ENCODE results near the gene DGCR2.
"Not testable (repeated sequence)": the region's sequence is repeated elsewhere in the genome, so short reads cannot be mapped to it uniquely, and the experiment has no call there.

The DGCR2 gene

DNA sequence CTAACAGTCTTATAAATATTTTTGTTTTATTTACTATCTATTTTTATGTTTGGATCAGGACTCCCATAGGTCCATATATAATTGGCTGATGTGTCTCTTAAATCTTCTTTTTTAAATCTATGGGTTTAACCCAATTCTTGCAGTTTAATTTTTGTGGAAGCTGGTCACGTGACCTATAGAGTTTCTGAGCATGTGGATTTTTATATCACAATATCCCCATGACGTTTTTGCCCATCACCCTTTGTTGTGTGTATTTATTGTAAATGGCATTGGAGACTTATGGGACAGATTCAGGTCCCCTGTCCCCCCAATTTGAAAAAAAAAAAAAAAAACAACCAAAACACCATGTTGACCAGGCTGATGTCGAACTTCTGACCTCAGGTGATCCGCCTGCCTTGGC lies 107.3 kb downstream of the DGCR2 start:
- no peak for DNase-seq (ENCODE audit: low read depth in 1 of 2, low spot score in 1 of 2)
- no peak for TF ChIP-seq JUND (IDR thresholded peaks at IDR 0.05; ENCODE audit: low read depth)
- in situ Hi-C loops (cut with HindIII; ENCODE audit: low pct_unique_long_range_greater_than_20kb, low sequenced_read_pairs): no loop called here

GRCh38 chr22:19013881-19014598 lies 108.2 kb downstream of the DGCR2 start:
- in situ Hi-C loops (cut with HindIII; ENCODE audit: low pct_unique_long_range_greater_than_20kb, low sequenced_read_pairs); DNase-seq (ENCODE audit: low read depth in 1 of 2, low spot score in 1 of 2): not testable (repeated sequence)

- DNase-seq (ENCODE audit: low read depth in 1 of 2, low spot score in 1 of 2); in situ Hi-C loops (cut with HindIII; ENCODE audit: low pct_unique_long_range_greater_than_20kb, low sequenced_read_pairs): not testable (repeated sequence)
These were observed 108.8 kb downstream of the DGCR2 start for GRCh38 chr22:19013411-19013810.

DNA sequence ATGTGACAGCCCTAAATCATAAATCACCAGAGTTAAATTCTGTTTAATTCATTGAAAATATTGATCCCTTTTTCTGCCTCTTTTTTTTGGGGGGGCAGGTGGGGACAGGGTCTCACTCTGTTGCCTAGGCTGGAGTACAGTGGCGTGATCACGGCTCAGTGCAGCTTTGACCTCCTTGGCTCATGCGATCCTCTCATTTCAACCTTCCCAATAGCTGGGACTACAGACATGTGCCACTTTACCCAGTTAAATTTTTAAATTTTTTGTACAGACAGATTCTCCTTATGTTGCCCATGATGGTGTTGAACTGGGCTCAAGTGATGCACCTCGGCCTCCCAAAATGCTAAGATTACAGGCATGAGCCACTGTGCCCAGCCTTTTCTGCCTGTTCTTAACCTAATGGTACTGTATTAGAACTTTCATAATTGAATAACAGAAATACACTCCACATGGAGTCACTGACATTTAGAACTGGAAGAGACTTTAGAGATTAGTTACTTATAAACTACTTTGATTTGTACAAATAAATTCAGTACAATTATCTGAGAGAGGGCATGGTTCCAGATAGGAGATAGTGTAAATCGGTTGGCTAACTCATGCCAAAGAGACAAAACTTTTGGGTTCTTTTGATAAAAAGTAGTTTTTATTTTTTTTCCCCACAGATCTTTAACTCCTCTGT lies 109.8 kb downstream of the DGCR2 start:
- no peak for TF ChIP-seq JUND (IDR thresholded peaks at IDR 0.05; ENCODE audit: low read depth)
- DNase-seq (ENCODE audit: low read depth in 1 of 2, low spot score in 1 of 2): no peak
- in situ Hi-C loops (cut with HindIII; ENCODE audit: low pct_unique_long_range_greater_than_20kb, low sequenced_read_pairs): no loop called here

- DNase-seq (ENCODE audit: low read depth in 1 of 2, low spot score in 1 of 2); in situ Hi-C loops (cut with HindIII; ENCODE audit: low pct_unique_long_range_greater_than_20kb, low sequenced_read_pairs): not testable (repeated sequence)
These were observed 110.6 kb downstream of the DGCR2 start for GRCh38 chr22:19011611-19012010.

DNA sequence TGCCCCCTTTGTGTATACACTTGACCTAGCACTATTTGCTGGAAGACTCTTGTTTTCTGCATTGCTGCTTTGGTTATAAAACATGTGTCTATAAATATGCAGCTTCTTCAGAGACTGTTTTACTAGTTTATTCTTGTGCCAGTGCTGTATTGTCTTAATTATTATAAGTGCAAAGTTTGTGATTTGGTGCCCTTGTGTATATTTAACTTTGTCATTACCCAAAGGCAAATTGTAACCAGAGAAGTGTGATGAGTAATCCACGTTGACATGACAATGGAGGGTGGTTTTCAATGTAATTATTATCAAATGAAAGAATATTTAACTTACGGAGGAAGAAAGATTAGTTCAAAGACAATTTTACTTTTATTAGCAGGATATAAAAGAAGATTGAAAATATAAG lies 111.1 kb downstream of the DGCR2 start:
- in situ Hi-C loops (cut with HindIII; ENCODE audit: low pct_unique_long_range_greater_than_20kb, low sequenced_read_pairs): no loop called here
- DNase-seq (ENCODE audit: low read depth in 1 of 2, low spot score in 1 of 2): no peak
- TF ChIP-seq JUND (IDR thresholded peaks at IDR 0.05; ENCODE audit: low read depth): no peak

DNA sequence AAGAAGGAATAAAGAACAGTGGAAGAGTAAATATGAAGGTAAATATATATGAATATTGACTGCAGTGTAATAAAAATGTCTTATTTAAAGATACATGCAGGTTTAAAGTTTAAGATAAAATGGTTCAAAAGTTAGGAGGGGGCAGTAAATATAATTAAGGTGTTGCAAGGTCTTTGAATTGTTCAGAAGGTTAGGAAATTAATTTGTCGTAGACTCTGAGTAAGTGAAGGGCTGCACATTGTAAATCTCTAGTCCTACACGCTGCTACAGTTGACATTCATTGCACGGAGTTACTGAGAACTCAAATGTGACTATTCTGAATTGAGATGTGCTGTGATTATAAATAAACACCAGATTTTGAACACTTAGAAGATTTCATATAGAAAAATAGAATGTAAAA lies 116.3 kb downstream of the DGCR2 start:
- TF ChIP-seq JUND (IDR thresholded peaks at IDR 0.05; ENCODE audit: low read depth): no peak
- in situ Hi-C loops (cut with HindIII; ENCODE audit: low pct_unique_long_range_greater_than_20kb, low sequenced_read_pairs): no loop called here
- no peak for DNase-seq (ENCODE audit: low read depth in 1 of 2, low spot score in 1 of 2)

DNA sequence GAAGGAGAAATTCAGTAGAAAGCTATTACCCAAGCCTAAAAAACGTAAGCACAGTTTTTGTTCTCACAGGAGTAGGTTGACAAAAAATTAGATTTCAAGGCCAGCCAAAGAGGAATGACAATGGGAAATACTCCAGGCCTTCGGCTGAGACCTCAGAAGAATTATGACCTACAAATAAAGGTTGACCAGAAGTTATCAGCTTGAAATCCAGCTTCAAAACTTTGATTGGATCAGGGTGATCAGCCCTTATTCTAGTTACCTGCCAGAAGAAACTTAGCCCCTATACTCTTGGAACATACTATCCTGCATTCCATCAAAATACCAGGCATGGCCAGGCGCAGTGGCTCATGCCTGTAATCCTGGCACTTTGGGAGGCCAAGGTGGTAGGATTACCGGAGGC lies 117.7 kb downstream of the DGCR2 start:
- in situ Hi-C loops (cut with HindIII; ENCODE audit: low pct_unique_long_range_greater_than_20kb, low sequenced_read_pairs): no loop called here
- DNase-seq (ENCODE audit: low read depth in 1 of 2, low spot score in 1 of 2): no peak
- TF ChIP-seq JUND (IDR thresholded peaks at IDR 0.05; ENCODE audit: low read depth): no peak

GRCh38 chr22:19003508-19003907 lies 118.7 kb downstream of the DGCR2 start:
- no peak for DNase-seq (ENCODE audit: low read depth in 1 of 2, low spot score in 1 of 2)
- in situ Hi-C loops (cut with HindIII; ENCODE audit: low pct_unique_long_range_greater_than_20kb, low sequenced_read_pairs): no loop called here
- TF ChIP-seq JUND (IDR thresholded peaks at IDR 0.05; ENCODE audit: low read depth): no peak

- DNase-seq (ENCODE audit: low read depth in 1 of 2, low spot score in 1 of 2): no peak
- in situ Hi-C loops (cut with HindIII; ENCODE audit: low pct_unique_long_range_greater_than_20kb, low sequenced_read_pairs): no loop called here
- no peak for TF ChIP-seq JUND (IDR thresholded peaks at IDR 0.05; ENCODE audit: low read depth)
These were observed 119.6 kb downstream of the DGCR2 start for GRCh38 chr22:19002684-19003038.

- TF ChIP-seq JUND (IDR thresholded peaks at IDR 0.05; ENCODE audit: low read depth): no peak
- no peak for DNase-seq (ENCODE audit: low read depth in 1 of 2, low spot score in 1 of 2)
- in situ Hi-C loops (cut with HindIII; ENCODE audit: low pct_unique_long_range_greater_than_20kb, low sequenced_read_pairs): no loop called here
These were observed 121.0 kb downstream of the DGCR2 start for GRCh38 chr22:19001204-19001603.

GRCh38 chr22:19000106-19000505 lies 122.1 kb downstream of the DGCR2 start:
- in situ Hi-C loops (cut with HindIII; ENCODE audit: low pct_unique_long_range_greater_than_20kb, low sequenced_read_pairs); DNase-seq (ENCODE audit: low read depth in 1 of 2, low spot score in 1 of 2): not testable (repeated sequence)

- in situ Hi-C loops (cut with HindIII; ENCODE audit: low pct_unique_long_range_greater_than_20kb, low sequenced_read_pairs): no loop called here
- no peak for TF ChIP-seq JUND (IDR thresholded peaks at IDR 0.05; ENCODE audit: low read depth)
These were observed 122.8 kb downstream of the DGCR2 start for GRCh38 chr22:18999416-18999815.

GRCh38 chr22:18999008-18999407 lies 123.2 kb downstream of the DGCR2 start:
- DNase-seq (ENCODE audit: low read depth in 1 of 2, low spot score in 1 of 2): no peak
- in situ Hi-C loops (cut with HindIII; ENCODE audit: low pct_unique_long_range_greater_than_20kb, low sequenced_read_pairs): no loop called here
- TF ChIP-seq JUND (IDR thresholded peaks at IDR 0.05; ENCODE audit: low read depth): no peak

More at GRCh38 chr22:18999416-18999815, 122.8 kb downstream of the DGCR2 start:
- DNase-seq (ENCODE audit: low read depth in 1 of 2, low spot score in 1 of 2): no peak
